ENCODE data around the gene RBP2. TPM values are rescaled to one million over a fixed set of nuclear protein-coding genes. Genes with fewer than 3 reads are reported as not detected.

Gene RBP2
- total and polyA plus RNA-seq, 9 of the 15 experiments (the other 6 are each of a cell fraction or from before 2014, with no cell fraction given) = not detected

DNA sequence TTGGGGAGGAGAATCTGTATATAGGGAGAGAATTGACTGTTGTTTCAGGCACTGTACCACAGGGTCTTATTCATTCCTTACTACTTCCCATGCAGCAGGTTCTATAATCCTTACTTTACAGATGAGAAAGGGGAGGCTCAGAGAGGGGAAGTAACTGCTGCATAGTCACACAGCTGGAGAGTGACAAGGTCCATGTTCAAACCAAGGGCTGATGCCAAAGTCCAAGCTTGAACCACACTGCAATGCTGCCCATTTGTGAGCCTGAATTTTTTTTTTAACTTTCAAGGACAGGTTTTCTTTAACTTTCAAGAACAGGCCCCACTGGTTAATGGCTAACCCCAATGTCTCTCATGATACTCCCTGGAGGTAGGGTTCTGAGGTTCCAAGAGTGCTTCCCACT lies 26.2 kb downstream of the RBP2 start (continued):
- TF ChIP-seq, protein P1, sequence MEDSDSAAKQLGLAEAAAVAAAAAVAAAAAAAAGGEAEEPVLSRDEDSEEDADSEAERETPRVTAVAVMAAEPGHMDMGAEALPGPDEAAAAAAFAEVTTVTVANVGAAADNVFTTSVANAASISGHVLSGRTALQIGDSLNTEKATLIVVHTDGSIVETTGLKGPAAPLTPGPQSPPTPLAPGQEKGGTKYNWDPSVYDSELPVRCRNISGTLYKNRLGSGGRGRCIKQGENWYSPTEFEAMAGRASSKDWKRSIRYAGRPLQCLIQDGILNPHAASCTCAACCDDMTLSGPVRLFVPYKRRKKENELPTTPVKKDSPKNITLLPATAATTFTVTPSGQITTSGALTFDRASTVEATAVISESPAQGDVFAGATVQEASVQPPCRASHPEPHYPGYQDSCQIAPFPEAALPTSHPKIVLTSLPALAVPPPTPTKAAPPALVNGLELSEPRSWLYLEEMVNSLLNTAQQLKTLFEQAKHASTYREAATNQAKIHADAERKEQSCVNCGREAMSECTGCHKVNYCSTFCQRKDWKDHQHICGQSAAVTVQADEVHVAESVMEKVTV (CRISPR knock-in tag; IDR thresholded peaks at IDR 0.05) = no peak
- no peak for TF ChIP-seq RHOXF2B (CRISPR knock-in tag; conservative IDR thresholded peaks at IDR 0.05)

DNA sequence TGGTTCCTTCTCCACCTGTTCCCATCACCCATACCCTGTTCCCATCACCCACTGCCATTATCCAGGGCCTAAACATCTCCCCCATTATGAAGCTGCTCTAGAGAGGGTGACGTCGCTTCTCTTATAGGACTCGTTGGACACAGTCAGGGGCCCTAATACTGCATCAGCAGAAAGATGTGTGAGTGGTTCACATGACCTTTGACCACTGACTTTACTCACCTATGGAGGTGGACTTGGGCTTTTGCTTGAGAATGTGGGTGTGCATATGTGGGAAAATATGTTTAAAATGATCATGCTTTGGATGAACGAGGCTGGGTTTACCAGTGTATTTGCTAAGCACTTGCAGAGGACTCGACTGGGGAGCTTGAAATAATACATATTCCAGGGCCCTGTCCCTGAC lies 26.8 kb downstream of the RBP2 start:
- no peak for DNase-seq (ENCODE audit: extremely low read depth in 1 of 4, low spot score in 3 of 4)
- 2% methylated on average over 5 of the region's 5 CpGs for WGBS (ENCODE audit: insufficient coverage, low coverage, missing lambda C conversion rate)
- in situ Hi-C loops (cut with MboI) (no loop called here), intact Hi-C loops (cut with micrococcal nuclease) (no loop called here)
- FAIRE-seq = no peak
- H3K4me2 ChIP-seq (ENCODE audit: insufficient read depth, low read length) = no peak overlapping the region
- ATAC-seq = no peak
- H3K36me3 ChIP-seq (ENCODE audit: control insufficient read depth, insufficient read depth, low read length) = no peaks in the 10 kb centered on the region
- no peaks in the 10 kb centered on the region for H3K4me1 ChIP-seq (replicated peaks in 1 of 2; ENCODE audit: control insufficient read depth in 2 of 2, insufficient read depth in 2 of 2, low read length in 2 of 2)
- ChIA-PET CTCF (ENCODE audit: low intra/inter-chr PET ratio) (no interaction called here), POLR2A (no interaction called here)
- TF ChIP-seq CC2D1A (IDR thresholded peaks at IDR 0.05) (no peak), ZSCAN32 (CRISPR knock-in tag; IDR thresholded peaks at IDR 0.05) (no peak), ETS2 (tag; IDR thresholded peaks at IDR 0.05; ENCODE audit: borderline replicate concordance, poor library complexity, severe bottlenecking) (no peak), PTBP1 (IDR thresholded peaks at IDR 0.05; ENCODE audit: low read depth, low read length) (no peak), SRF (CRISPR knock-in tag; IDR thresholded peaks at IDR 0.05) (no peak)
- TF ChIP-seq, protein P2, sequence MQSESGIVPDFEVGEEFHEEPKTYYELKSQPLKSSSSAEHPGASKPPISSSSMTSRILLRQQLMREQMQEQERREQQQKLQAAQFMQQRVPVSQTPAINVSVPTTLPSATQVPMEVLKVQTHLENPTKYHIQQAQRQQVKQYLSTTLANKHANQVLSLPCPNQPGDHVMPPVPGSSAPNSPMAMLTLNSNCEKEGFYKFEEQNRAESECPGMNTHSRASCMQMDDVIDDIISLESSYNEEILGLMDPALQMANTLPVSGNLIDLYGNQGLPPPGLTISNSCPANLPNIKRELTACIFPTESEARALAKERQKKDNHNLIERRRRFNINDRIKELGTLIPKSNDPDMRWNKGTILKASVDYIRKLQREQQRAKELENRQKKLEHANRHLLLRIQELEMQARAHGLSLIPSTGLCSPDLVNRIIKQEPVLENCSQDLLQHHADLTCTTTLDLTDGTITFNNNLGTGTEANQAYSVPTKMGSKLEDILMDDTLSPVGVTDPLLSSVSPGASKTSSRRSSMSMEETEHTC (IDR thresholded peaks at IDR 0.05) = no peak
- TF ChIP-seq, protein P3, sequence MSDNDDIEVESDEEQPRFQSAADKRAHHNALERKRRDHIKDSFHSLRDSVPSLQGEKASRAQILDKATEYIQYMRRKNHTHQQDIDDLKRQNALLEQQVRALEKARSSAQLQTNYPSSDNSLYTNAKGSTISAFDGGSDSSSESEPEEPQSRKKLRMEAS (CRISPR knock-in tag; IDR thresholded peaks at IDR 0.05) = no peak
- H3K9ac ChIP-seq (ENCODE audit: insufficient read depth in 1 of 2, low read depth in 2 of 2, low read length in 2 of 2) = no peak overlapping the region
- H3K9me1 ChIP-seq (ENCODE audit: control insufficient read depth, insufficient read depth, low read length) = no peaks in the 10 kb centered on the region
- no peak overlapping the region for H3K4me3 ChIP-seq
- no peaks in the 10 kb centered on the region for H3K9me3 ChIP-seq (replicated peaks; ENCODE audit: control insufficient read depth, insufficient read depth, low read depth, low read length)
- no peak overlapping the region for H3K27ac ChIP-seq (ENCODE audit: extremely low read depth, low read depth, low read length)
- H4K20me1 ChIP-seq (replicated peaks; ENCODE audit: control insufficient read depth, insufficient read depth, low read length) = no peaks in the 10 kb centered on the region
- H3K79me2 ChIP-seq (ENCODE audit: control insufficient read depth, insufficient read depth, low read length) = no peaks in the 10 kb centered on the region
- H3K27me3 ChIP-seq (ENCODE audit: control insufficient read depth in 2 of 2, insufficient read depth in 2 of 2, low read length in 2 of 2) = peaks cover 0 to 5% of the 10 kb centered on the region in 2 experiments; a peak in 1 of 5 replicates
- BruUV-seq (replicated peaks) = no TSS peak
- H2AFZ ChIP-seq (ENCODE audit: low read depth, low read length) = no peak overlapping the region

All from K562 (cell line).